ENCODE results near the gene APEH. TPM values are rescaled to one million over a fixed set of nuclear protein-coding genes. Genes with fewer than 3 reads are reported as not detected.

Gene APEH
- total RNA-seq, 1 experiment from 2014 or later = 273 TPM

GRCh38 chr3:49654176-49654825 lies 19.9 kb upstream of the APEH start:
- ChIA-PET POLR2A (interaction anchor here (0.5 kb wide), 1 partner anchor 298 kb away, joined by 5 read pairs; no protein-coding TSS in a partner anchor), CTCF (interaction anchor here (2.2 kb wide), 1 partner anchor 114 kb away, joined by 8 read pairs; no protein-coding TSS in a partner anchor)
- H3K27ac Mint-ChIP-seq = no peak overlapping the region
- no peaks in the 10 kb centered on the region for H3K36me3 Mint-ChIP-seq
- ATAC-seq = no peak
- TF ChIP-seq NR2C2 (CRISPR knock-in tag; IDR thresholded peaks at IDR 0.05) (no peak), NFE2L1 (CRISPR knock-in tag; IDR thresholded peaks at IDR 0.05) (no peak), ZNF219 (CRISPR knock-in tag; IDR thresholded peaks at IDR 0.05; ENCODE audit: borderline replicate concordance) (no peak), NFYB (CRISPR knock-in tag; conservative IDR thresholded peaks at IDR 0.05; ENCODE audit: low read depth) (no peak), GTF2I (CRISPR knock-in tag; conservative IDR thresholded peaks at IDR 0.05) (no peak)
- no peaks in the 10 kb centered on the region for H3K4me1 Mint-ChIP-seq
- no peaks in the 10 kb centered on the region for H3K27me3 Mint-ChIP-seq (ENCODE audit: low read depth)
- no peak overlapping the region for H3K4me3 Mint-ChIP-seq
- no peaks in the 10 kb centered on the region for H3K9me3 Mint-ChIP-seq
- DNase-seq (ENCODE audit: low spot score) = no peak

GRCh38 chr3:49654955-49655556 lies 19.1 kb upstream of the APEH start:
- H3K27me3 Mint-ChIP-seq (ENCODE audit: low read depth) = no peaks in the 10 kb centered on the region
- no peak overlapping the region for H3K27ac Mint-ChIP-seq
- ChIA-PET CTCF (interaction anchor here (2.2 to 3.5 kb wide), 2 partner anchors 16 to 115 kb away, joined by 8 to 19 read pairs; no protein-coding TSS in a partner anchor), POLR2A (interaction anchor here (0.5 kb wide), 1 partner anchor 298 kb away, joined by 5 read pairs; no protein-coding TSS in a partner anchor)
- H3K36me3 Mint-ChIP-seq = no peaks in the 10 kb centered on the region
- DNase-seq (ENCODE audit: low spot score) (no peak), ATAC-seq (no peak)
- TF ChIP-seq PRRX2 (CRISPR knock-in tag; IDR thresholded peaks at IDR 0.05) (no peak), ZSCAN18 (CRISPR knock-in tag; IDR thresholded peaks at IDR 0.05) (no peak), PREB (CRISPR knock-in tag; IDR thresholded peaks at IDR 0.05; ENCODE audit: borderline replicate concordance) (no peak), E2F1 (CRISPR knock-in tag; IDR thresholded peaks at IDR 0.05) (no peak)
- no peak overlapping the region for H3K4me3 Mint-ChIP-seq
- H3K4me1 Mint-ChIP-seq = no peaks in the 10 kb centered on the region
- no peaks in the 10 kb centered on the region for H3K9me3 Mint-ChIP-seq

- Mint-ChIP-seq H3K27ac (no peak overlapping the region), H3K9me3 (no peaks in the 10 kb centered on the region), H3K4me3 (no peak overlapping the region), H3K4me1 (no peaks in the 10 kb centered on the region), H3K36me3 (no peaks in the 10 kb centered on the region), H3K27me3 (ENCODE audit: low read depth) (no peaks in the 10 kb centered on the region)
- ChIA-PET CTCF (interaction anchor here (2.7 to 3.5 kb wide), 2 partner anchors 16 to 116 kb away, joined by 19 to 22 read pairs; no protein-coding TSS in a partner anchor), POLR2A (no interaction called here)
- TF ChIP-seq JAZF1 (CRISPR knock-in tag; IDR thresholded peaks at IDR 0.05) (no peak), ATF6 (CRISPR knock-in tag; IDR thresholded peaks at IDR 0.05) (no peak), IRF1 (CRISPR knock-in tag; IDR thresholded peaks at IDR 0.05) (no peak), ZNF317 (CRISPR knock-in tag; IDR thresholded peaks at IDR 0.05; ENCODE audit: borderline replicate concordance, low read depth) (no peak), SOX15 (CRISPR knock-in tag; IDR thresholded peaks at IDR 0.05) (no peak), CREM (CRISPR knock-in tag; IDR thresholded peaks at IDR 0.05) (no peak), HMGA2 (CRISPR knock-in tag; IDR thresholded peaks at IDR 0.05) (no peak), TCF7 (CRISPR knock-in tag; IDR thresholded peaks at IDR 0.05; ENCODE audit: low read depth) (no peak), PRDM15 (CRISPR knock-in tag; IDR thresholded peaks at IDR 0.05) (no peak), NR1H2 (CRISPR knock-in tag; IDR thresholded peaks at IDR 0.05) (no peak)
- no peak for DNase-seq (ENCODE audit: low spot score)
- ATAC-seq = no peak
These were observed 18.3 kb upstream of the APEH start for GRCh38 chr3:49655731-49656285.
